Stimulated activated CD4-positive, alpha-beta T cell treated with anti-CD3 and anti-CD28 coated beads, Interleukin-4, amount 100 ng/mL, for 24 hours (primary cell): ENCODE measurements around the gene PCK1.

Experiments used
- DNase-seq: peaks from one replicate; pipeline ENCODE4 v3.0.0-alpha.2; 2020

The PCK1 gene

GRCh38 chr20:57536771-57537724 is 23.9 kb upstream of the PCK1 start:
- DNase-seq, result no peak

- no peak for DNase-seq
Observed at GRCh38 chr20:57537822-57538221, 23.1 kb upstream of the PCK1 start.

DNA sequence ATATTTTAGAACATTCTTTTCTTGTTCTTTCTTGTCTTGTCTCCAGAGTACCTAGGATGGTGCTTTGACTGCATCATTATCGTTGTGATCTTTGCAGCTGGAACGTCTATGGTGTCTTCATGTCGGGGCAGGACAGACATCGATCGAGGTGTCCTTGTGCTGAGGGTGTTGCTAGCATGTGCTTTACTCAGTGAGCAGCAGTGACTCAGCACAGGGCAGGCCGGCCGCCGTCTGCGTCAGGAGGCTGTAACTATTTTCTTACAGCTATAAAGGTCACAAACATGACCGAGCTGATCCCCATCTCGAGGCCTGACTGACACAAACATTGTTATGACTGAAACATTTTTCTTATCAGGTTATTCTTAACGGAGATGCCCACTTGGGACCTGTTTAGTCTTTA is 21.0 kb upstream of the PCK1 start:
- DNase-seq, result no peak

DNA sequence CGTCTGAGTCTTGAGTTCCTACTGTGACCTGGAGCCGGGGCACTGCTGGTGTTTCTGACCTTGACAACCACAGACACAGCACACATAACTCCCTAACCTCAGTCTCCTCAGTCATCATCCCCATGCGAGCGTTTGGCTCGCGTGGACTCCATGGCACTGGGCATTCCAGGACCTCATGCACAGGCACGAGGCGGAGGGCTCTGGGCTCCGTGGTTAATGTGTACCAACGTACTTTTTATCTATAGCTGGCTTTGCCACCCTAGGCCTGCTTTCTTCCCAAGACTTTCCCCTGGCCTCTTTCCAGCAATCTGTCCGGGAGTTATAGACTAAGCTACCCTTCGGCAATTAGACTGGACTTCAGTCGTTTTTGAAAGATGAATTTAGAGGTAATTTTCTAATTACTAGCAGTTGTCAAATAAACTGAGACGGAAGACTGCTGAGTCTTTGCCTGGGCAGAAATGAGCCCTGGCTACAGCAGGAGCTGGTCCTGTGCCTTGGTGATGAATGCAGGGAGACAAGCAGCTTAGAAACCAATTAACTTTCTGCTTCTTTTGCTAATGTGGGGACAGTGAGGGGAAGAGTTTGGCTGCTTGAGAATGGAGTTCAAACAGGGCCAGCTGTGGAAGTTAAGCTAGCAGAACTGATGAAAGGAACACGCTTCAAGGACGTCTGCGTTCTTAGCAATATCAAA is 19.9 kb upstream of the PCK1 start:
- no peak for DNase-seq

- DNase-seq, result no peak
Observed at GRCh38 chr20:57543754-57544153, 17.2 kb upstream of the PCK1 start.

- no peak for DNase-seq
Observed at GRCh38 chr20:57544838-57545564, 15.9 kb upstream of the PCK1 start.

DNA sequence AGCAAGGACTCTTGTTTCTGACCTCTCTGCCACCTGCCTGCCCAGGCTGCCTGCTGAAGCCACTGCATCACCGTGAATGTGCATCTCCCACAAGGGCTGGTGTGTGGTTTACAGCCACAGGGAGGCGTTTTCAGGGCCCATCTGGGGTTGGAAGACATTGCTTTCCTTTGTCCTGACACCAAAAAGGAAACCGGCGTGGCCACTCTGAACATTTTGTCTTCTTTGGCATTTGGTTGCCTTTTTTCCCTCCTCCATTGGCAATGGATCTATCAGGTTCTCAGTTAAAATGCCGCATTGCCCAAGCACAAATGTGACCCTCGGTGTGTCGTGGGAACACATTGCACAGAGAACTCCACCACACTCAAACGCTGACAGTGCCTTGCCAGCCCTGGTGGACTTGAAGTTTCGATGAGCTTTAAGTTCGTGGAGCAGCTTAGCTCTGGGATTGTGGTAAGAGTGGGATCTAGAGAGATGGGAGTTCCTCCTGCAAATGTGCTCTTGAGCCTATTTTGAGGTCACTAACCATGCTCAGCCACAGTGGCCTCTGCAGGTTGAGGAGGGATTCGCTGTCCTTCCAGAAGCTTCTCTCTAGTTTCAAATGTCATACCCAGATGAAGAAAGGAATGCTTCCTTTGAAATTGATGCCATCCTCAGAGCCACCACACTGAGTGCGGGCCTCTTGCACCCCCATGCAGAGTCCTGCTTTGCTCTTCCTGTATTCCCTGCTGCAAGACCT is 14.8 kb upstream of the PCK1 start:
- no peak for DNase-seq

GRCh38 chr20:57546956-57547649 is 13.8 kb upstream of the PCK1 start:
- no peak for DNase-seq

GRCh38 chr20:57548177-57549058 is 12.5 kb upstream of the PCK1 start:
- DNase-seq, result no peak

DNA sequence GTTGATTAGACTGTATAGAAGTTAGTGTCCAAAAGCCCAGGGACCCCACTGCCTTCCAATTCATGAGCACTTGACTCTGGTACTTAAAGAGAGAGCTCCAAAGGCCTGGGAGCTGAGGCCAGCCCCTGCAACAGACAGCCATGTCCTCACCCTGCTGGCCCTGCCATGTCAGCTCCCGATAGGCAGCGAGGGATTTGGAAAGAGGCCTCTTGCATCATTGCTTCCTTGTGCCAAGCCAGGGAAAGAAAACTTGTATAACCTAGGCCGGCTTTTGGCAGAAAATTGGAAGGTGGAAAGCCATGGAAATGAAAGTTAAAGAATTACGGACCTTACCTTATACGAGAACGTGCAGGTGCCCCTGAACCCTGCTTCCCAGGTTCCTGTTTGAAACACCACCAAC is 8.4 kb upstream of the PCK1 start:
- DNase-seq, result no peak

- DNase-seq, result no peak
Observed at GRCh38 chr20:57553376-57554018, 7.4 kb upstream of the PCK1 start.

DNA sequence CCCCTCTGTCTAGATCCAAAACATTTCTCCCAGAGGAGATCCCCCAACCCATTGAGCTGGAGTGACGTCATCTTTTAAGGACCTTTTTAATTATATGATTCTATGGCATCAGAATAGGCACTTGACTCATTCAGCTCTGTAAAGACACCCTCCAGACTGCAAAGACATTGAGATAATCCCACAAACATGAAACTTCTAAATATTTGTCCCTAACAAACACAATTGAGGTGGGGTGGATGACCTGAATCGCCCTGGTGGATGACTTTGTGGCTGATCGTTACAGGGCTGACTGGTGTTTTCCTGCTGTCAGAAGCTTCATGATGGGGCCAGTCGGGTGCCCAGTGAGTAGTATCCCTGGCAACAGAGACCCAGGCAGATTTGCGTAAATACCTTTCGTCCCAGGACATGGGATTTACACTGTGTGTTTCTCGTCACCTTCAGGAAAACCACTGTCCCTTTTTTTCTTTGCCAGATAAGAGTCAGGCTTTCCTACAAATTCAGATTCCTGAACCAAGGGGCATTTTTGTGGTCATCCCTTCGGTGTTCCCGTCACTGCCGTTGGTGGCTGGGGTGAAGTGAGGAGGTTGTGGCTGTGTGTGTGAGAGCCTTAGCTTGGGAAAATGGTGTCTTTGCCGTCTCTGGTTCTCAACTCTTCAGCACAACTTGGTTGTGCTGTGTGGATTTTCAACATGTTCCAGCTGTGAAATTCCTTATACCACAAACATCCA is 5.3 kb upstream of the PCK1 start:
- no peak for DNase-seq

DNA sequence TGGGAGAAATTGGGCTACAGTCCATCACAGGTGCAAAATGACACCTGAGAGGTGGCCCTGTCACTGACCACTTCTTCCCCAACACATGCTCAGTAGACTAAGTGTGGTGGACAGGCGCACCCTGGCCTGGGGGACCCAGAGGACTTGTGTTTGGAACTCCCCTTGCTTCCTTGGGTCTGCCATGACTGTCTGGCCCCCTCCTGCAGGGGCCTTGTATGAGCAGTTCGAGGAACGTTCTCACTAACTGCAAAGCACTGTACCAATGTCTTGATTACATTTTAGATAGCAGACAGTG is 4.0 kb upstream of the PCK1 start:
- no peak for DNase-seq

DNA sequence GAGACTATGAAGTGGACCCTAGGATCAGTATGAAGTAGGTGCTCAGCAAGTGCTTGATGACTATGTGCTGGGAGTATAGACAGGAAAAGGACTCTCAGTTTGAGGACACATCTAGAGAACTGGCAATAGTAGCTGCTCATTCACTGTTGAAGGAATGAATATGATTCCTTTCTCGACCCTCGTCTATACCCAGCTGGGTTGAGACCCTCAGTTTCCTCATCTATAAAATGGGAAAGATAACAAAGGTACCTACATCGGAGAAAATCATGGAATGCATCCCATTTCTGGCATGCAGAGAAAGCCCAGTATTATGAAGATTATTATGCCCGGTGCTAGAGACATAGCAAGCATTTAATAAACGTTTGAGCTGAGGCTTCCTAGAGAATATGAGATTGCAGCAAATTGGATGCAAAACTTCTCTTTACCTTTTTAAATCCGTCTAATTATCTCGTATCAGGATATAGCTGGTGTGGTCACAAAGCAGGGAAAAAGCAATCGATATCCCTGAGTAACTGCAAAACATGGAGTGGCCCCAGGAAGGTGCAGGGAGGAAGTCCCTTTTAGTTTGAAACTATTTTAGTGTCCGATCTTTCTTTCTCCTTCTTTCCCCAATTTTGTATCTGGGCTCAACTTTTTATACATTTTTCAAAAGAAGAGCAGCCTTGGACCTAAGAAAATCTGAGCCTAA is 2.8 kb upstream of the PCK1 start:
- DNase-seq, result no peak

- DNase-seq, result no peak
Observed at GRCh38 chr20:57558614-57559288, 2.2 kb upstream of the PCK1 start.

- DNase-seq, result no peak
Observed at GRCh38 chr20:57559289-57559634, 1.6 kb upstream of the PCK1 start.

GRCh38 chr20:57559658-57560553 is 1.0 kb upstream of the PCK1 start:
- DNase-seq, result no peak
